Panc1 (cell line): ENCODE results near the gene STXBP5. TPM values are rescaled to one million over a fixed set of nuclear protein-coding genes. Genes with fewer than 3 reads are reported as not detected.

ENCODE experiments used
- ATAC-seq: fragments of 200-7000 bp; cut with Tn5 transposase; 2 replicates; pipeline ENCODE4 v1.9.1; 2020; ENCODE audit warnings: mild to moderate bottlenecking, moderate library complexity
- BruUV-seq: library from RNA; stranded (reverse); fragments of 400-500 nt; replicated peaks from 2 replicates; lab custom pipeline; 2021; lab: Mats Ljungman, UMichigan
- CTCF ChIA-PET: fragments of 300-600 bp; sonication (Branson Sonifier 250); formaldehyde crosslinking; loops from one replicate; lab custom pipeline; 2022; ENCODE audit warnings: antibody characterized with exemption; lab: Charles Lee
- POLR2A ChIA-PET: fragments of 300-600 bp; sonication (Branson Sonifier 250); formaldehyde crosslinking; loops from one replicate; lab custom pipeline; 2022; ENCODE audit warnings: antibody characterized with exemption; lab: Charles Lee
- DNase-seq: peaks from one replicate; pipeline ENCODE4 v3.0.0-alpha.2; 2010; ENCODE audit warnings: low read depth, low spot score
- H3K27ac ChIP-seq: 2 replicates; pipeline ENCODE4 v1.5.1; 2011; ENCODE audit warnings: mild to moderate bottlenecking, low read length, inconsistent platforms
- H3K27me3 ChIP-seq: fragments of 200-500 bp; sonication (Bioruptor generic); 2 replicates; pipeline ENCODE4 v1.6.0; 2014; ENCODE audit warnings: low read length, inconsistent platforms; ENCODE audit not compliant: control insufficient read depth, insufficient read depth
- H3K36me3 ChIP-seq: fragments of 200-500 bp; sonication (Bioruptor generic); 2 replicates; pipeline ENCODE4 v1.5.1; 2014; ENCODE audit warnings: inconsistent platforms, mild to moderate bottlenecking, low read length, moderate library complexity; ENCODE audit not compliant: control insufficient read depth, insufficient read depth
- H3K4me1 ChIP-seq: 2 replicates; pipeline ENCODE4 v1.5.1; 2011; ENCODE audit warnings: inconsistent platforms, mild to moderate bottlenecking, low read length, moderate library complexity; ENCODE audit not compliant: control insufficient read depth, insufficient read depth
- H3K4me3 ChIP-seq, 2 experiments: 2 replicates each; pipeline ENCODE4 v1.5.1; 2011 to 2012; ENCODE audit warnings: low read depth in 2 of 2, low read length in 2 of 2, mild to moderate bottlenecking in 2 of 2, inconsistent platforms in 1 of 2, moderate library complexity in 1 of 2
- H3K9me3 ChIP-seq: fragments of 200-500 bp; sonication (Bioruptor generic); 2 replicates; pipeline ENCODE4 v1.5.1; 2014; ENCODE audit warnings: low read depth, mild to moderate bottlenecking, inconsistent platforms, low read length, moderate library complexity; ENCODE audit not compliant: control insufficient read depth, insufficient read depth
- POLR2AphosphoS5 ChIP-seq: IDR thresholded peaks from 2 replicates; pipeline ENCODE4 v1.6.1; 2012; ENCODE audit warnings: mild to moderate bottlenecking, low read depth, low read length, moderate library complexity
- SIN3A ChIP-seq: IDR thresholded peaks from 2 replicates; pipeline ENCODE4 v1.6.1; 2012; ENCODE audit warnings: low read depth, mild to moderate bottlenecking, low read length, moderate library complexity, borderline replicate concordance; ENCODE audit not compliant: insufficient read depth
- TCF7L2 ChIP-seq: IDR thresholded peaks from 2 replicates; pipeline ENCODE4 v1.6.1; 2011; ENCODE audit warnings: mild to moderate bottlenecking, low read depth, low read length, inconsistent platforms
- in situ Hi-C: cut with HindIII; loops from 2 replicates; pipeline ENCODE4 v1.10.0; 2016; ENCODE audit warnings: low sequenced_read_pairs, low pct_unique_long_range_greater_than_20kb
- intact Hi-C: fragments of 100-400 bp; cut with micrococcal nuclease; formaldehyde crosslinking; loops from one replicate; pipeline ENCODE4 v1.10.0; 2022; ENCODE audit not compliant: unreplicated experiment
- total RNA-seq: library from RNA; stranded (reverse); gene quantifications from one replicate; pipeline ENCODE4 v1.2.1, GENCODE V29; 2021; ENCODE audit not compliant: unreplicated experiment
- TF ChIP-seq, protein P1 (sequence below): fragments of 450-650 bp; IDR thresholded peaks from 2 replicates; pipeline ENCODE4 v1.5.1; 2017; ENCODE audit warnings: mild to moderate bottlenecking
- TF ChIP-seq, protein P2 (sequence below), 2 experiments: IDR thresholded peaks; 2 replicates each; pipeline ENCODE4 v1.6.1; 2011 to 2012; ENCODE audit warnings: low read depth in 2 of 2, control low read depth in 1 of 2, low read length in 1 of 2, mild to moderate bottlenecking in 1 of 2, moderate library complexity in 1 of 2; ENCODE audit not compliant: insufficient read depth in 1 of 2

The STXBP5 gene
- total RNA-seq, 1 experiment from 2014 or later: 77.8 TPM

DNA sequence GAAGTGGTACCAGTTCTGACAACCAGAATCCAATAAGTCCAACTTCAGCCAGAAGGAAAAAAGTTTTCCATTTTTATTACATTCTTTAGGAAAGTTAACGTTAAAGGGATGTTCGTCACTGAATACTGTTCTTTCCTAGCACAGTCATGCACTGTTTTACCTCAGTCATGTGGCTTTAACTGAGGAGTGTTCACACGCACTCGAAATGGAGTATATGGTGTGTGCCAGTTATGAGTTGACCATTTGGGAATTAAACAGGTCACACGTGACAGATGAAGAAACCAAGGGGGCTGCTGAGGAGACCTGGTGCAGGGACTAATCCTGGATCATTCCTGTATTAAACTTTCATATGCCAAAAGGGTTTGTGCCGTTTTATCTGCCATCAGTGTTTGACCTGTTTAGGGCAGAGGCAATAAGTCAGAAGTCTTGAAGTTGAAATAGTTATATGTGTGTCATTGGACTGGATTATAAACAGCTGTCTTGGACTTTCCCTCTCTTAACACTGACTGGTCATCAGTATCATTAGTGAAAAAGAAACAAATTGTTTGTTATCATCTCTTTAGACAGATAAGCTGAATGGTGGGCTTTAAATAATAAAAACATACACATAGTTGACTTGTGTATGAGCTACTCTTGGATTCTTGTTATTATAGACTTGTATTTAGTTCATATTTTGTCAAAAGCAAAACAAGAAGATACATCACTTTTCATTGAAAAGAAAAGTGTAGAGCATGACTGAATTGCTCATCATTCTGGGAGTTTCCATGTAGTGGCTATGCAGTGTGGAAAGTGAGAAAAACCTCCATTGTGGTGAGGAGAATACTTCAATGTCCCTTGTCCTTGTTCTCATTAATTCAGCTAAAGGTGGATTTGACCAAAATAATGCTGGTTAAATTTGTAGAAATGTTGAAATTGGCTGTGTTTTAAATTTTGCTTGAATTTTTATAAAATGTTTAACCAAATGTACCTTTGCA lies 180.8 kb downstream of the STXBP5 start:
- TF ChIP-seq, protein P1, sequence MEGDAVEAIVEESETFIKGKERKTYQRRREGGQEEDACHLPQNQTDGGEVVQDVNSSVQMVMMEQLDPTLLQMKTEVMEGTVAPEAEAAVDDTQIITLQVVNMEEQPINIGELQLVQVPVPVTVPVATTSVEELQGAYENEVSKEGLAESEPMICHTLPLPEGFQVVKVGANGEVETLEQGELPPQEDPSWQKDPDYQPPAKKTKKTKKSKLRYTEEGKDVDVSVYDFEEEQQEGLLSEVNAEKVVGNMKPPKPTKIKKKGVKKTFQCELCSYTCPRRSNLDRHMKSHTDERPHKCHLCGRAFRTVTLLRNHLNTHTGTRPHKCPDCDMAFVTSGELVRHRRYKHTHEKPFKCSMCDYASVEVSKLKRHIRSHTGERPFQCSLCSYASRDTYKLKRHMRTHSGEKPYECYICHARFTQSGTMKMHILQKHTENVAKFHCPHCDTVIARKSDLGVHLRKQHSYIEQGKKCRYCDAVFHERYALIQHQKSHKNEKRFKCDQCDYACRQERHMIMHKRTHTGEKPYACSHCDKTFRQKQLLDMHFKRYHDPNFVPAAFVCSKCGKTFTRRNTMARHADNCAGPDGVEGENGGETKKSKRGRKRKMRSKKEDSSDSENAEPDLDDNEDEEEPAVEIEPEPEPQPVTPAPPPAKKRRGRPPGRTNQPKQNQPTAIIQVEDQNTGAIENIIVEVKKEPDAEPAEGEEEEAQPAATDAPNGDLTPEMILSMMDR: no peak
- TF ChIP-seq, protein P2, sequence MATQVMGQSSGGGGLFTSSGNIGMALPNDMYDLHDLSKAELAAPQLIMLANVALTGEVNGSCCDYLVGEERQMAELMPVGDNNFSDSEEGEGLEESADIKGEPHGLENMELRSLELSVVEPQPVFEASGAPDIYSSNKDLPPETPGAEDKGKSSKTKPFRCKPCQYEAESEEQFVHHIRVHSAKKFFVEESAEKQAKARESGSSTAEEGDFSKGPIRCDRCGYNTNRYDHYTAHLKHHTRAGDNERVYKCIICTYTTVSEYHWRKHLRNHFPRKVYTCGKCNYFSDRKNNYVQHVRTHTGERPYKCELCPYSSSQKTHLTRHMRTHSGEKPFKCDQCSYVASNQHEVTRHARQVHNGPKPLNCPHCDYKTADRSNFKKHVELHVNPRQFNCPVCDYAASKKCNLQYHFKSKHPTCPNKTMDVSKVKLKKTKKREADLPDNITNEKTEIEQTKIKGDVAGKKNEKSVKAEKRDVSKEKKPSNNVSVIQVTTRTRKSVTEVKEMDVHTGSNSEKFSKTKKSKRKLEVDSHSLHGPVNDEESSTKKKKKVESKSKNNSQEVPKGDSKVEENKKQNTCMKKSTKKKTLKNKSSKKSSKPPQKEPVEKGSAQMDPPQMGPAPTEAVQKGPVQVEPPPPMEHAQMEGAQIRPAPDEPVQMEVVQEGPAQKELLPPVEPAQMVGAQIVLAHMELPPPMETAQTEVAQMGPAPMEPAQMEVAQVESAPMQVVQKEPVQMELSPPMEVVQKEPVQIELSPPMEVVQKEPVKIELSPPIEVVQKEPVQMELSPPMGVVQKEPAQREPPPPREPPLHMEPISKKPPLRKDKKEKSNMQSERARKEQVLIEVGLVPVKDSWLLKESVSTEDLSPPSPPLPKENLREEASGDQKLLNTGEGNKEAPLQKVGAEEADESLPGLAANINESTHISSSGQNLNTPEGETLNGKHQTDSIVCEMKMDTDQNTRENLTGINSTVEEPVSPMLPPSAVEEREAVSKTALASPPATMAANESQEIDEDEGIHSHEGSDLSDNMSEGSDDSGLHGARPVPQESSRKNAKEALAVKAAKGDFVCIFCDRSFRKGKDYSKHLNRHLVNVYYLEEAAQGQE (IDR thresholded peaks at IDR 0.05; ENCODE audit: insufficient read depth in 1 of 2, low read depth in 2 of 2, low read length in 1 of 2): no peak
- no peak for TF ChIP-seq TCF7L2
- TF ChIP-seq SIN3A: no peak
- TF ChIP-seq POLR2AphosphoS5: no peak
- intact Hi-C loops: no loop called here
- in situ Hi-C loops: no loop called here
- Histone ChIP-seq H3K27ac (no peak overlapping the region), H3K9me3 (no peaks in the 10 kb centered on the region), H3K4me1 (peaks cover 18% of the 10 kb centered on the region; the same call in 1 of the 2 replicates), H3K36me3 (peaks cover 22% of the 10 kb centered on the region), H3K4me3 (no peak overlapping the region), H3K27me3 (no peaks in the 10 kb centered on the region)
- ChIA-PET CTCF (interaction anchor here (0.5 kb wide), 1 partner anchor 102 kb away, joined by 4 read pairs; no protein-coding TSS in a partner anchor), POLR2A (no interaction called here)
- no peak for ATAC-seq
- DNase-seq: no peak
- BruUV-seq: no TSS peak

DNA sequence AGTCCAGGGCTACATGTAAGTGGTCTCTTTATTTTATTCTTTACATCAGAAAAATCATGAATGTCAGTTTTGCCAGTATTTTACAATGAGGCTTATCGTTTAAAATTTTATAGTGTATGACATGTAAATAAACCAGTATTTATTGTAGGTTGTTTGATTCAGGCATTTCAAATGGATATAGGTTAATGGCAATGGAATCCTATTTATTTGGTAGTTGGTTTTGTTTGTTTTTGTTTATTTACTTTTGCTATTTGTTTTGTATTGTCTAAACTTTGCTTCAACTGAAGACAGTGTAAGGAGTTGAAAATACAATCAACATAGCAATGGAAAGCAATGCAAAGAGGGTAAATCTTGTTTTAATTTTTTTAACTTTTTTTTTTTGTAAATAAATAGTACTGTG lies 185.2 kb downstream of the STXBP5 start:
- BruUV-seq: no TSS peak
- H3K27me3 ChIP-seq: no peaks in the 10 kb centered on the region
- H3K9me3 ChIP-seq: no peaks in the 10 kb centered on the region
- intact Hi-C loops: no loop called here
- peak; percentile 76 for ATAC-seq
- H3K4me1 ChIP-seq: peaks cover 23% of the 10 kb centered on the region; the same call in 1 of the 2 replicates
- no peak for DNase-seq
- in situ Hi-C loops: no loop called here
- no peak overlapping the region for H3K4me3 ChIP-seq
- TF ChIP-seq, protein P2 (IDR thresholded peaks at IDR 0.05; ENCODE audit: insufficient read depth in 1 of 2, low read depth in 2 of 2, low read length in 1 of 2): no peak
- TF ChIP-seq, protein P1: no peak
- TF ChIP-seq TCF7L2 (peak; percentile 22; the same call in 1 of the 2 replicates), POLR2AphosphoS5 (peak; percentile 37; the same call in 1 of the 2 replicates), SIN3A (no peak)
- H3K36me3 ChIP-seq: peaks cover 11% of the 10 kb centered on the region
- ChIA-PET CTCF (no interaction called here), POLR2A (no interaction called here)
- no peak overlapping the region; the same call in 1 of the 2 replicates for H3K27ac ChIP-seq
